HG03378 (cell line): ENCODE results near the gene PRKCE.

ENCODE experiments used
- ATAC-seq: cut with Tn5 transposase; IDR thresholded peaks from one replicate; pipeline ENCODE4 v1.9.1; 2021; ENCODE audit warnings: mild to moderate bottlenecking, moderate library complexity; ENCODE audit not compliant: unreplicated experiment

The PRKCE gene

GRCh38 chr2:46062637-46063412, 411.4 kb downstream of the PRKCE start:
- no peak for ATAC-seq

GRCh38 chr2:46064396-46064795, 412.9 kb downstream of the PRKCE start:
- no peak for ATAC-seq

- ATAC-seq = no peak
Observed at GRCh38 chr2:46065152-46065551, 413.7 kb downstream of the PRKCE start.

GRCh38 chr2:46066116-46066515, 414.6 kb downstream of the PRKCE start:
- ATAC-seq = no peak

- ATAC-seq = no peak
Observed at GRCh38 chr2:46066601-46067000, 415.1 kb downstream of the PRKCE start.

- ATAC-seq = no peak
Observed at GRCh38 chr2:46067062-46067461, 415.6 kb downstream of the PRKCE start.

GRCh38 chr2:46067501-46068305, 416.2 kb downstream of the PRKCE start:
- no peak for ATAC-seq

GRCh38 chr2:46068636-46069035, 417.2 kb downstream of the PRKCE start:
- no peak for ATAC-seq

GRCh38 chr2:46071074-46071473, 419.6 kb downstream of the PRKCE start:
- no peak for ATAC-seq

GRCh38 chr2:46072101-46072820, 420.8 kb downstream of the PRKCE start:
- no peak for ATAC-seq

GRCh38 chr2:46073540-46074046, 422.1 kb downstream of the PRKCE start:
- ATAC-seq = no peak

- ATAC-seq = no peak
Observed at GRCh38 chr2:46074501-46074900, 423.0 kb downstream of the PRKCE start.

- ATAC-seq = no peak
Observed at GRCh38 chr2:46075848-46076247, 424.4 kb downstream of the PRKCE start.

GRCh38 chr2:46076251-46076650, 424.8 kb downstream of the PRKCE start:
- ATAC-seq = no peak

- no peak for ATAC-seq
Observed at GRCh38 chr2:46076875-46077274, 425.4 kb downstream of the PRKCE start.

- ATAC-seq = no peak
Observed at GRCh38 chr2:46077522-46078107, 426.1 kb downstream of the PRKCE start.

- no peak for ATAC-seq
Observed at GRCh38 chr2:46079985-46080560, 428.6 kb downstream of the PRKCE start.

- ATAC-seq = no peak
Observed at GRCh38 chr2:46082531-46083485, 431.3 kb downstream of the PRKCE start.

- no peak for ATAC-seq
Observed at GRCh38 chr2:46086578-46087070, 435.1 kb downstream of the PRKCE start.
